HEK293T (cell line): ENCODE data around the gene GCNT2.

Experiments
- ARNT ChIP-seq: fragments of 450-650 bp; IDR thresholded peaks from 2 replicates; pipeline ENCODE4 v1.6.1; 2017; ENCODE audit warnings: mild to moderate bottlenecking
- L3MBTL2 ChIP-seq: fragments of 450-650 bp; conservative IDR thresholded peaks from 2 replicates; pipeline ENCODE4 v1.6.1; 2016; ENCODE audit warnings: mild to moderate bottlenecking
- NFRKB ChIP-seq: fragments of 450-650 bp; IDR thresholded peaks from 2 replicates; pipeline ENCODE4 v1.6.1; 2016; ENCODE audit warnings: mild to moderate bottlenecking, moderate library complexity
- SP1 ChIP-seq: fragments of 450-650 bp; IDR thresholded peaks from 2 replicates; pipeline ENCODE4 v1.6.1; 2017

DNA sequence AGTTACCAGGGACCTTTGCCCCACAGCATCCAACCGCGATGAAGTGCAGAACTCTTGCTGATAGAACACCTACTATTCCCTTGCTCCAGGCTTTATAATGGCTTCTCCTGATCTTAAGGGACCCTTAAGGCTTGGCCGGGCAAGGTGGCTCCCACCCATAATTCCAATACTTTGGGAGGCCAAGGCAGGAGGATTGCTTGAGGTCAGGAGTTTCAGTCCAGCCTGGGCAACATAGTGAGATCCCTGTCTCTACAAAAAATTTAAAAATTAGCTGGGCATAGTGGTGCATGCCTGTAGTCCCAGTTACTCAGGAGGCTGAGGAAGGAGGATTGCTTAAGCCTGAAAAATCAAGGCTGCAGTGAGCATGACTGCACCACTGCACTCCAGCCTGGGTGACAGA lies 68.8 kb downstream of the GCNT2 start:
- TF ChIP-seq SP1 (no peak), ARNT (no peak), L3MBTL2 (no peak), NFRKB (no peak)
